AG09319 (cell line): ENCODE data around the gene RNF4.

ENCODE experiments used
- DNase-seq: peaks from one replicate; pipeline ENCODE4 v3.0.0-alpha.2; 2010; ENCODE audit warnings: low read depth; ENCODE audit errors: extremely low read depth
- CTCF ChIP-seq: IDR thresholded peaks from 2 replicates; pipeline ENCODE4 v1.5.1; 2011; ENCODE audit warnings: low read depth, mild to moderate bottlenecking, inconsistent platforms, low read length, moderate library complexity

The RNF4 gene

DNA sequence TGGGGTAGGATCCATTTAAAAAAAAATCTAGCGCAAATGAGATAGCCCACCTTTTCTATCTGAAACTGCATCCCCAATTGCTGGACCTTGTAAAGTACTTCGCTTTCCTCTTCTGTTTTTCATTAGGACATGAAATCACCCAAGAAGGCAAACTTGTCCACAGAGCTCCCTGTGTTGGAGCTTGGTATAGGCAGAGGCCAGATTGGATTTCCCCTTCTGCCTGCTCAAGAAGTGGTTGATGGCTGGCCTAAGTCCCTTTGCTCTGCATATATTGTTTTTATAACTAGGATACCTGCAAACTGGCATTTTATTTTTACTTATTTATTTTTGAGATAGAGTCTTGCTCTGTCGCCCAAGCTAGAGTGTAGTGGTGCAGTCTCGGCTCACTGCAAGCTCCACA lies 28.4 kb downstream of the RNF4 start:
- no peak for TF ChIP-seq CTCF
- no peak for DNase-seq

- no peak for DNase-seq
Measured at GRCh38 chr4:2497931-2498330, 29.0 kb downstream of the RNF4 start.

DNA sequence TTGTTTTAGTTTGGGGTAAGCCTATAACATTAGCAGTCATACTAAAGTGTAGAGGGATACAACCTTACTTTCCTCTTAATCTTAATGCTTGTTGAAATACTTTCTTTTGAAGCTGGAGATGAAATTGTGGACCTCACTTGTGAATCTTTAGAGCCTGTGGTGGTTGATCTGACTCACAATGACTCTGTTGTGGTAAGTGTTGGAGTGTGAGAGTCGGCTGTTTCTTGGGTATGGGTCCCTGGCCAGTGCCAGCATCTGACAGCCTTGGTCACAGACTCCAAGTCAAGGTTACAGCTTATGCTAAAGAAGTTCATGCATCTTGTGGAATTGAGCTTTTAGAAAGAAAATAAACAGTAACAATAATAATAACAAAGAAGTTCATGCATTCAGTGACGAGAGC lies 31.6 kb downstream of the RNF4 start:
- DNase-seq: no peak
- TF ChIP-seq CTCF: no peak

More at GRCh38 chr4:2497931-2498330, 29.0 kb downstream of the RNF4 start:
- no peak for TF ChIP-seq CTCF

GRCh38 chr4:2501034-2501594 lies 32.2 kb downstream of the RNF4 start:
- no peak for DNase-seq
- no peak for TF ChIP-seq CTCF

DNA sequence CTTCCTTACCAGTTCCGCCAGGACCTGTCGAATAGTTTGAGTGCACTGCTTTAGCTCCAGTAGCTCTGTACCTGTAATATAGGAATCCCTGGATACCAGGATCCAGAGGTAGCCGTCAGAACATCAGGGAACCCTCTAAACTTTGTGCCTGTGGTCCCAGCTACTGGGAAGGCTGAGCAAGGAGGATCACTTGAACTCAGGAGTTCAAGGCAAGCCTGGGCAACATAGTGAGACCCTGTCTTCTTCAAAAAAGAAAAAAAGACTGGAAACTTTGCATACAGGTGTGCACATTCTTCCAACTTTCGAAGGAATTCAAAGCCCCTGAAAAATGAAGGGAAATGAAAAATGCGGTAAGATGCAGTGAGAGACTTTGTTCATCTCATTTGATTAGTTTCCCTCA lies 34.9 kb downstream of the RNF4 start:
- no peak for DNase-seq
- no peak for TF ChIP-seq CTCF

DNA sequence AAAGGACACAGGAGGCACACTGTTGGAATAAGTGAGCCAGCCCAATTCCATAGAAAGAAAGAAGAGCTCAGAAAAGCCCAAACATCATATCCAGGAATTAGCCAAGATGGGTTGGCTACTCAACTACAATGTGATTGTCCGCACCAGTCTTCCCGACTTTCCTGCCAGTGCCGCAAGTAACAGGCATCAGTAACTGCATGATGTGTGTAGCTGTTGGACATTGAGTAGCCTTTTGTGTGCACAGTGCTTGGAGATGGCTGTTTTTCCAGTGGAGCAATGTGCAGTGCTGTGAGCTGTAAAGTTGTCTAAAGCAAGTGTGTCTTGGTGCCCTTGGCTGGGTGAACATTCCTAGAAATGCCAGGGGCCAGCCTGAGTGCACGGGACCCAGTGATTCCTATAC lies 38.4 kb downstream of the RNF4 start:
- no peak for DNase-seq

DNA sequence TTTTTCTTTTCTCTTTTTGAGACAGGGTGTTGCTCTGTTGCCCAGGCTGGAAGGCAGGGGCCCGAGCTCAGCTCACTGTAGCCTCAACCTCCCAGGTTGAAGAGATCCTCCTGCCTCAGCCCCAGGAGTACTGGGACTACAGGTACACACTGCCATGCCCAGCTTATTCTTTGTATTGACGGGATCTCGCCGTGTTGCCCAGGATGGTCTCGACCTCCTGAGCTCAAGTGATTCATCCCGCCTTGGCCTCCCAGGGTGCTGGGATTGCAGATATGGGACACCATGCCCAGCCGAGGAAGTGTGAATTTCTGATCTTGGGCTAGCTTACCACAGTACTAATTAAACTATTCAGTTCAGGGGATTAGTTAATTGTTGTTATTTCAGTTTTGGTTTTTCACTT lies 38.9 kb downstream of the RNF4 start:
- no peak for DNase-seq
- no peak for TF ChIP-seq CTCF

More for the DNA sequence above, 38.4 kb downstream of the RNF4 start:
- TF ChIP-seq CTCF: no peak
